Muscle of leg (tissue), 11 donors: ENCODE measurements around the gene DCXR. TPM values are rescaled to one million over a fixed set of nuclear protein-coding genes. Genes with fewer than 3 reads are reported as not detected.

Experiments used
- DNase-seq: peaks from one replicate; pipeline ENCODE4 v3.0.0; 2013
- H3K27ac ChIP-seq: one replicate; pipeline ENCODE4 v1.5.1; 2013; ENCODE audit warnings: mild to moderate bottlenecking, low read length, control low read depth
- H3K27me3 ChIP-seq: one replicate; pipeline ENCODE4 v1.6.1; 2013; ENCODE audit warnings: low read length; ENCODE audit not compliant: control insufficient read depth, insufficient read depth
- H3K36me3 ChIP-seq: one replicate; pipeline ENCODE4 v1.6.1; 2013; ENCODE audit warnings: low read length; ENCODE audit not compliant: control insufficient read depth, insufficient read depth
- H3K4me1 ChIP-seq: one replicate; pipeline ENCODE4 v1.6.1; 2013; ENCODE audit warnings: low read length; ENCODE audit not compliant: control insufficient read depth, insufficient read depth
- H3K4me3 ChIP-seq: one replicate; pipeline ENCODE4 v1.5.1; 2013; ENCODE audit warnings: low read length, control low read depth
- H3K9me3 ChIP-seq: replicated peaks from 2 replicates; pipeline ENCODE4 v1.6.1; 2013; ENCODE audit warnings: low read depth, low read length; ENCODE audit not compliant: control insufficient read depth
- WGBS: methylation state at CpG from one replicate; pipeline ENCODE4 v1.1.5; 2013; ENCODE audit warnings: missing lambda C conversion rate; ENCODE audit not compliant: insufficient coverage; 5-methylcytosine and 5-hydroxymethylcytosine counted together
- polyA plus RNA-seq, 8 donors: library from polyadenylated mRNA; unstranded; fragments of 120-200 nt; gene quantifications; one replicate each; pipeline versions ENCODE4 v1.2.1 to v1.2.3, GENCODE V29; 2013; ENCODE audit warnings: inconsistent platforms in 1 of 8, low replicate concordance in 1 of 8; ENCODE audit not compliant: insufficient read length in 8 of 8, insufficient read depth in 1 of 8
- total RNA-seq: library from RNA; stranded (reverse); fragments of 120-200 nt; gene quantifications from one replicate; pipeline ENCODE4 v1.2.4, GENCODE V29; 2013

The DCXR gene
- total and polyA plus RNA-seq, 9 donors, result 30.0 to 44.6 (median 38.8) TPM

GRCh38 chr17:82012261-82012639 is 25.2 kb downstream of the DCXR start:
- 29% methylated on average over 20 of the region's 20 CpGs for WGBS
- Histone ChIP-seq H3K27ac (no peak overlapping the region), H3K9me3 (no peaks in the 10 kb centered on the region), H3K4me1 (peaks cover 17% of the 10 kb centered on the region), H3K27me3 (no peaks in the 10 kb centered on the region), H3K4me3 (no peak overlapping the region), H3K36me3 (peaks cover 13% of the 10 kb centered on the region)
- no peak for DNase-seq

DNA sequence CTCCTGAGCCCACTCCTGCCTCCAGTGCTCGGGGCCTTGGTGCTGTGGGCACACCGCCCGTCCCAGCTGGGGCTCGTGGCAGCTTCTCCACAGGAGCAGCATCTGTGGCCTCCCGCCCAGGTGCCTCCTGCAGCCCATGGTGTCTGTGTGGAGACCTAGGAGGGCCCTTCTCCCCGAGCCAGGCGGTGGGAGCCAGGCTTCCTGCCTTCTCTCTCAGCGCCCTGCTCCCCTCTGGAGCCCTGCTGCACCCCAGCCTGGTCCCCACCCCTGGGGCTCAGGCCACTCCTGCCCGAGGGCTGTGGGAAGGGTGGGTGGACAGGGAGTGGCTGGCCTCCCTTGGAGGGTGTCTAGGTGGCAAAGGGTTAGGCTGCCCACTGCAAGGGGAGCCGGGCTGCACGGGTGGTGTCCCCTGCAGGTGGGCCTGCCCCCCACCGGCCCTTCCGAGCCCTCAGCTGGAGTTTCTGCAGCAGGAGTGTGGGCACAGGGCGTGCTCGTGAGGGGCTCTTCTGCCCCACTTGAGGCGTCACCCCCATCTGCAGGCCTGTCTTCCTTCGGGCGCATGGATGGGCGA is 25.8 kb downstream of the DCXR start:
- Histone ChIP-seq H3K36me3 (peaks cover 9% of the 10 kb centered on the region), H3K4me3 (no peak overlapping the region), H3K27me3 (no peaks in the 10 kb centered on the region), H3K27ac (no peak overlapping the region), H3K9me3 (no peaks in the 10 kb centered on the region), H3K4me1 (peaks cover 22% of the 10 kb centered on the region)
- WGBS, result 82% methylated on average over 14 of the region's 19 CpGs
- DNase-seq, result no peak

DNA sequence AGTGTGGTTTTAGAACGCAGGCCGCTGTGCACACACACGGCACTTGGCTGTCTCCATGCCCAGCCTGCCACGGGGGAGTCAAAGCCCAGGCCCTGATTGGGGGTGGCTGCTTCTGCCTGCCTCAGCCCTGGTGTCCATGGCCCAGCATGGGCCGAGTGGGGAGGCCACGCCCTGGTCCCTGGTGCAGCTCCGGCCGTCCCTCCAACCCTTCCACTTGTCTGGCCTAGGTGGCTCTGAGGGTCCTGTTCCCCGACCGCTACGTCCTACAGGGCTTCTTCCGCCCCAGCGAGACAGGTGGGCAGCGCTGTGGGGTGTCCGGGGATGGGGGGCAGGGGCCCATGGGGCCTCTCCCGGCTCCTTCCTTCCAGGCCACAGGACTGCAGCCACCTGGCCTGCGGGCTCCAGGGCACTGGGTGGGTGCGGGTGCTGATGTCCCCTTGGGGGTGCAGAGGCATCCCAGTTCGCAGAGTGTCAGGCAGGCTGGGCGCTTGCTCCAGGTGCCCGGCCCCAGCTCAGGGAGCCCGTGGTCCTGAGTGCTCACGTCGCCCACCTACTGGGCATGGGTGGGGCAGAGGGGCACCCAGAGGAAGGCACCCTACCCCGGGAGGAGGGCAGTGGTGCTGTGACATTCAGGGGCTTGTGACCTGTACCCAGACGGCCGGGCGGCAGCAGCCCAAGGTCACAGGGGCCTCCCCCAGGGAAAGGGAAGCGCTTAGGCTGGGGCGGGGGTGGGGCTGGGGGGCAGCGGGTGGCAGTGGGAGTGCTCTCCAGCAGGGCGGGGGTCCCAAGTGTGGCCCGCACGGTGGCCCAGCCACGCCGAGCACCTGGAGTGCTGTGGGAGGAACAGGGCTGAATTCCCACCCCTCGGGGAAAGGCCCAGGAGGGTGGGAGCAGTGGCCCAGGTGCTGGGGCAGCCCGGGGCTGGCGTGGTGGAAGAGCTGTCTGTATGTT is 26.6 kb downstream of the DCXR start:
- peaks cover 9% of the 10 kb centered on the region for H3K36me3 ChIP-seq
- no peak for DNase-seq
- no peaks in the 10 kb centered on the region for H3K9me3 ChIP-seq
- 90% methylated on average over 33 of the region's 39 CpGs for WGBS
- no peak overlapping the region for H3K27ac ChIP-seq
- no peaks in the 10 kb centered on the region for H3K27me3 ChIP-seq
- no peak overlapping the region for H3K4me3 ChIP-seq
- H3K4me1 ChIP-seq, result peaks cover 31% of the 10 kb centered on the region

- no peak for DNase-seq
- H3K4me3 ChIP-seq, result no peak overlapping the region
- 81% methylated on average over 14 of the region's 15 CpGs for WGBS
- H3K27me3 ChIP-seq, result no peaks in the 10 kb centered on the region
- no peak overlapping the region for H3K27ac ChIP-seq
- peaks cover 14% of the 10 kb centered on the region for H3K36me3 ChIP-seq
- H3K9me3 ChIP-seq, result no peaks in the 10 kb centered on the region
- H3K4me1 ChIP-seq, result peaks cover 34% of the 10 kb centered on the region
Observed at GRCh38 chr17:82009413-82009812, 28.1 kb downstream of the DCXR start.

DNA sequence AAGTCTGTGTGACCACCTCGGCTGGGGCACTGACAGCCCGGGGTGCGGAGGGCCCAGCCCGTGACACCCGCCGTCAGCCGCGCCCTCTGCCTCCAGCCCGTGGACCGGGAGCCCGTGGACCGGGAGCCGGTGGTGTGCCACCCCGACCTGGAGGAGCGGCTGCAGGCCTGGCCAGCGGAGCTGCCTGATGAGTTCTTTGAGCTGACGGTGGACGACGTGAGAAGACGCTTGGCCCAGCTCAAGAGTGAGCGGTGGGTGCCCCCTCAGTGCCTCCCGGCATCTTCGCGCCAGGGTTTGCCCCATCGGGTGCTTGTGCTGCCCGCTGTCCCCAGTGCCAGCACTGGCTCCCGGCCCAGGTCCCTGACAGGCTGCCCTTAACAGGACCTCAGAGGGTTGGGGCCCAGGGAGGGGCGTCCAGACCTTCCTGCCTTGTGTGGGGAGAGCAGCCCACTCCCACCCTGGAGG is 28.5 kb downstream of the DCXR start:
- H3K4me3 ChIP-seq, result no peak overlapping the region
- no peak overlapping the region for H3K27ac ChIP-seq
- no peaks in the 10 kb centered on the region for H3K9me3 ChIP-seq
- H3K36me3 ChIP-seq, result peaks cover 16% of the 10 kb centered on the region
- peaks cover 38% of the 10 kb centered on the region for H3K4me1 ChIP-seq
- H3K27me3 ChIP-seq, result no peaks in the 10 kb centered on the region
- no peak for DNase-seq
- WGBS, result 90% methylated on average over 27 of the region's 28 CpGs

GRCh38 chr17:82008258-82008940 is 29.1 kb downstream of the DCXR start:
- WGBS, result 56% methylated on average over 22 of the region's 26 CpGs
- Histone ChIP-seq H3K27me3 (no peaks in the 10 kb centered on the region), H3K9me3 (no peaks in the 10 kb centered on the region), H3K4me3 (no peak overlapping the region), H3K4me1 (peaks cover 43% of the 10 kb centered on the region), H3K27ac (no peak overlapping the region), H3K36me3 (peaks cover 16% of the 10 kb centered on the region)
- no peak for DNase-seq

GRCh38 chr17:82007495-82008257 is 29.8 kb downstream of the DCXR start:
- 73% methylated on average over 27 of the region's 30 CpGs for WGBS
- Histone ChIP-seq H3K27ac (no peak overlapping the region), H3K9me3 (no peaks in the 10 kb centered on the region), H3K4me1 (peaks cover 40% of the 10 kb centered on the region), H3K36me3 (peaks cover 16% of the 10 kb centered on the region), H3K27me3 (no peaks in the 10 kb centered on the region), H3K4me3 (no peak overlapping the region)
- no peak for DNase-seq

- H3K4me1 ChIP-seq, result peaks cover 34% of the 10 kb centered on the region
- no peak overlapping the region for H3K27ac ChIP-seq
- DNase-seq, result no peak
- peaks cover 16% of the 10 kb centered on the region for H3K36me3 ChIP-seq
- 71% methylated on average over 6 of the region's 6 CpGs for WGBS
- no peaks in the 10 kb centered on the region for H3K9me3 ChIP-seq
- no peaks in the 10 kb centered on the region for H3K27me3 ChIP-seq
- no peak overlapping the region for H3K4me3 ChIP-seq
Observed at GRCh38 chr17:82007228-82007494, 30.3 kb downstream of the DCXR start.

GRCh38 chr17:82006468-82007227 is 30.8 kb downstream of the DCXR start:
- H3K4me1 ChIP-seq, result peaks cover 35% of the 10 kb centered on the region
- H3K27ac ChIP-seq, result no peak overlapping the region
- WGBS, result 79% methylated on average over 12 of the region's 24 CpGs

More at GRCh38 chr17:82006468-82007227, 30.8 kb downstream of the DCXR start:
- no peak for DNase-seq
- Histone ChIP-seq H3K9me3 (no peaks in the 10 kb centered on the region), H3K36me3 (peaks cover 15% of the 10 kb centered on the region), H3K27me3 (no peaks in the 10 kb centered on the region), H3K4me3 (no peak overlapping the region)
